VCaP (cell line): Measurements from ENCODE around the gene TACR2.

ENCODE experiments used
- H3K27ac ChIP-seq: fragments of 450-650 bp; 2 replicates; pipeline ENCODE4 v1.5.1; 2017
- CTCF ChIP-seq: fragments of 450-650 bp; conservative IDR thresholded peaks from 2 replicates; pipeline ENCODE4 v1.5.1; 2017; ENCODE audit warnings: mild to moderate bottlenecking, moderate library complexity

The TACR2 gene

GRCh38 chr10:69394020-69394419, 22.7 kb downstream of the TACR2 start:
- no peak for TF ChIP-seq CTCF
- no peak overlapping the region for H3K27ac ChIP-seq

- peak overlapping the region; percentile 35 for H3K27ac ChIP-seq
- TF ChIP-seq CTCF = peak; percentile 96
Measured at GRCh38 chr10:69392481-69393000, 24.2 kb downstream of the TACR2 start.

GRCh38 chr10:69391158-69391557, 25.6 kb downstream of the TACR2 start:
- H3K27ac ChIP-seq = peak overlapping the region; percentile 35
- TF ChIP-seq CTCF = no peak

- TF ChIP-seq CTCF = no peak
- H3K27ac ChIP-seq = no peak overlapping the region
Measured at GRCh38 chr10:69389827-69390490, 26.8 kb downstream of the TACR2 start.

- no peak overlapping the region for H3K27ac ChIP-seq
- no peak for TF ChIP-seq CTCF
Measured at GRCh38 chr10:69388488-69388887, 28.2 kb downstream of the TACR2 start.

GRCh38 chr10:69387500-69387899, 29.2 kb downstream of the TACR2 start:
- TF ChIP-seq CTCF = no peak
- H3K27ac ChIP-seq = peak overlapping the region; percentile 88

GRCh38 chr10:69385454-69386350, 31.0 kb downstream of the TACR2 start:
- no peak for TF ChIP-seq CTCF
- peak overlapping the region; percentile 88 for H3K27ac ChIP-seq
